ENCODE results near the gene WHAMM.
"Not testable (repeated sequence)": the region's sequence is repeated elsewhere in the genome, so short reads cannot be mapped to it uniquely, and the experiment has no call there.

Gene WHAMM

DNA sequence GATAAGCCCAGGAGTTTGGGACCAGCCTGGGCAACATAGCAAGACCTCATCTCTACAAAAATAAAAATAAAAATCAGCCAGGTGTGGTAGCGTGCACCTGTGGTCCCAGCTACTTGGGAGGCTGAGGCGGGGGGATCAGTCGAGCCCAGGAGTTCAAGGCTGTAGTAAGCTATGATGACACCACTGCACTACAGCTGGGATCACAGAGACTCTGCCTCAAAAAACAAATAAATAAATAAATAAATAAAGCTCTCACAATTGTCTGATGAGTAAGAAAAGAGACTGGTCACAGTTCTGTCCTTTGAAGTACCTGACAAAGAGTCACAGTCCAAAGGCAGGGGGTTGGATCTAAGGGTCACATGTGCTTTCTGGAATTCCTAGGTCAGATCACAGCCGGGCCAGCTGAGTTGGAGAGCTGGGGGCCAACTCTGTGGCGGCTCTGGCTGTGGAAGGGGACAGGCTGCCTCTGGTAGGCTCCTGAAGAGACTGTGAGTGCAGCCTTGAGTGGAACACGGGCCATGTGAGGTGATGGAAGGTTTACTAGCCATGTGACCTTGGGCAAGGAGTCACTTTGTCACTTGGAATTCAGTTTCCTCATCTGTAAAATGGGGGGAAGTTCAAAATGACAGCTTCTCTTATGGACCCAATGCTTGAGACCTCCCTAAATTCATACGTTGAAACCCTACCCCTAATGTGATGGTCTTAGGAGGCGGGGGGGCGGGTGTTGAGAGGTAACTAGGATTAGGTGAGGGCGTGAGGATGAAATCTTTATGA, 47.2 kb downstream of the WHAMM start:
- in situ Hi-C loops (cut with MboI; ENCODE audit: low pct_unique_long_range_greater_than_20kb, low sequenced_read_pairs, unreplicated experiment): loop anchor here (10.0 kb wide), 1 partner anchor 128 kb away; the partner anchor contains the start of gene RAMAC
- DNase-seq (ENCODE audit: low spot score): no peak
- TF ChIP-seq, protein P1, sequence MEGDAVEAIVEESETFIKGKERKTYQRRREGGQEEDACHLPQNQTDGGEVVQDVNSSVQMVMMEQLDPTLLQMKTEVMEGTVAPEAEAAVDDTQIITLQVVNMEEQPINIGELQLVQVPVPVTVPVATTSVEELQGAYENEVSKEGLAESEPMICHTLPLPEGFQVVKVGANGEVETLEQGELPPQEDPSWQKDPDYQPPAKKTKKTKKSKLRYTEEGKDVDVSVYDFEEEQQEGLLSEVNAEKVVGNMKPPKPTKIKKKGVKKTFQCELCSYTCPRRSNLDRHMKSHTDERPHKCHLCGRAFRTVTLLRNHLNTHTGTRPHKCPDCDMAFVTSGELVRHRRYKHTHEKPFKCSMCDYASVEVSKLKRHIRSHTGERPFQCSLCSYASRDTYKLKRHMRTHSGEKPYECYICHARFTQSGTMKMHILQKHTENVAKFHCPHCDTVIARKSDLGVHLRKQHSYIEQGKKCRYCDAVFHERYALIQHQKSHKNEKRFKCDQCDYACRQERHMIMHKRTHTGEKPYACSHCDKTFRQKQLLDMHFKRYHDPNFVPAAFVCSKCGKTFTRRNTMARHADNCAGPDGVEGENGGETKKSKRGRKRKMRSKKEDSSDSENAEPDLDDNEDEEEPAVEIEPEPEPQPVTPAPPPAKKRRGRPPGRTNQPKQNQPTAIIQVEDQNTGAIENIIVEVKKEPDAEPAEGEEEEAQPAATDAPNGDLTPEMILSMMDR (IDR thresholded peaks at IDR 0.05; ENCODE audit: extremely low read depth, insufficient read depth, missing control alignments): no peak

DNA sequence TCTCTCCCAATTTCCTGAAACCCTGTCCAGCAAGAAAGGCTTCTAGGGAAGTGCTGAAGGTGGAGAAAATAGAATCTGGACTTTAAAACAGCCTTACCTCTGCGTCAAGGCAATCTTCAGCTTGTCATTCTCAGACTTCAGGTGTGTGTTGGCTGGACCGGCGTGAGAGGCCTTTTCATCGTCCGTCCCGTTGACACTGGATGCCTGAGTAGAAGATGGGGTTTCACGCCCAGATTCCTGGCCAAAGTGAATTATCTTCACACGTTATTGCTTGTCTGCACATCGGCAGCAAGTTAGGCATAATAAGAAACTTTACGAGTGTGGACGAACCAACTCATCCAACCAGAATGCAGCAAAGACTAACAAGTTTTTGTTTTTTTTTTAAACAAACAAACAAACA, 49.5 kb downstream of the WHAMM start:
- in situ Hi-C loops (cut with MboI; ENCODE audit: low pct_unique_long_range_greater_than_20kb, low sequenced_read_pairs, unreplicated experiment): loop anchor here (10.0 kb wide), 1 partner anchor 126 kb away; the partner anchor contains the start of gene RAMAC
- no peak for DNase-seq (ENCODE audit: low spot score)
- TF ChIP-seq, protein P1 (IDR thresholded peaks at IDR 0.05; ENCODE audit: extremely low read depth, insufficient read depth, missing control alignments): no peak

DNA sequence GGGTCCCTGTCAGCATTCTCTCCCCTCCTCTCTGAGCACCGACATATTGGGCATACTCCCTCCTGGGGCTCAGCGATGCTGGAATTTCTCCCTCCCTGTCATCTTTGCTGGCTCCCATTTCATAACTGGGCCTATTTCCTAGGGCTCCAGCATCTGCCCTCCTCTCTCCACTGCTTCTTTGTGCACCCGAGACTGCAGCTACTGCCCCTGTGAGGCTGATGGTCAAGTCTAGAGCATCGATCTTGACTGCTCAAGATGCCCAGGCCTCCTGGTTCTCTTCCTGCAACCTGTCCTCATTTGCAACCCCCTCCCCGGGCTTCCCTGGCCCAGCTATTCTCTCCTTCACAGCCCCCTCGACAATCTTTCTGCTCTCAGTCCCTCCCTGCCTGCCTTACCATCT, 53.5 kb downstream of the WHAMM start:
- no peak for DNase-seq (ENCODE audit: low spot score)
- in situ Hi-C loops (cut with MboI; ENCODE audit: low pct_unique_long_range_greater_than_20kb, low sequenced_read_pairs, unreplicated experiment): no loop called here
- TF ChIP-seq, protein P1 (IDR thresholded peaks at IDR 0.05; ENCODE audit: extremely low read depth, insufficient read depth, missing control alignments): no peak

DNA sequence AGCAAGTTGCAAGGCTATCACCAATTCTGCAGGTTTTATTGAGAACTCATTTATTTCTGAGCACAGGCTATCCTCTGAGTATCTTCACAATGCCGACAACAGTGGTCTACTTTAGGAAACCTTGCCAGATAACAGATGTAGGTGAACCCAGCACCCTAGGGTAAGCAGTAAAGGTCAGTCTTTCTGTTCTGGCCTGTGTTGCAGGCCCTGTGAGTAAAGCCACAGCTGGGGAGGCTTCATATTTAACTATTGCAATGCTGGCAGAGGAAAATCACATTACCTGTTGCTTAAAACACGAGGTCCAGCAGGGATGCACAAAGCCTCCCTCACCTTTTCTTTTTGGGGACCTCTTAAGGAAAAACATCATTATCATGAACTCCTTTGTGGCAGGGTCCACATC, 55.5 kb downstream of the WHAMM start:
- in situ Hi-C loops (cut with MboI; ENCODE audit: low pct_unique_long_range_greater_than_20kb, low sequenced_read_pairs, unreplicated experiment): no loop called here
- TF ChIP-seq, protein P1 (IDR thresholded peaks at IDR 0.05; ENCODE audit: extremely low read depth, insufficient read depth, missing control alignments): no peak
- no peak for DNase-seq (ENCODE audit: low spot score)

DNA sequence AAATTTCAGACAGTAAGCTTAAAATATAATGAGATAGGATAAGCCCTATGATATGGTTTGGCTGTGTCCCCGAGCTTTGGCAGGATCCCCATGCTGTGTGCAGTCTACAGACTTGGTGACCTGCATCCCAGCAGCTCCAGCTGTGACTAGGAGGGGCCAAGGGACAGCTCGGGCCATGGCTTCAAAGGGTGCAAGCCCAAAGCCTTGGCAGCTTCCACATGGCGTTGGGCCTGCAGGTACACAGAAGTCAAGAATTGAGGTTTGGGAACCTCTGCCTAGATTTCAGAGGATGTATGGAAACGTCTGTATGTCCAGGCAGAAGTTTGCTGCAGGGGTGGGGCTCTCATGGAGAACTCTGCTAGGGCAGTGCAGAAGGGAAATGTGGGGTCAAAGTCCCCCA, 56.2 kb downstream of the WHAMM start:
- in situ Hi-C loops (cut with MboI; ENCODE audit: low pct_unique_long_range_greater_than_20kb, low sequenced_read_pairs, unreplicated experiment); DNase-seq (ENCODE audit: low spot score): not testable (repeated sequence)

DNA sequence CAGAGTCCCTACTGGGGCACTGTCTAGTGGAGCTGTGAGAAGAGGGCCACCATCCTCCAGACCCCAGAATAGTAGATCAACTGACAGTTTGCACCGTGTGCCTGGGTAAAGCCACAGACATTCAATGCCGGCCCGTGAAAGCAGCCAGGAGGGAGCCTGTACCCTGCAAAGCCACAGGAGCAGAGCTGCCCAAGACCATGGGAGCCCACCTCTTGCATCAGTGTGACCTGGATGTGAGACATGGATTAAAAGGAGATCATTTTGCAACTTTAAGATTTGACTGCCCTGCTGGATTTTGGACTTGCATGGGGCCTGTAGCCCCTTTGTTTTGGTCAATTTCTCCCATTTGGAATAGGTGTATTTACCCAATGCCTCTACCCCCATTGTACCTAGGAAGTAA, 56.6 kb downstream of the WHAMM start:
- DNase-seq (ENCODE audit: low spot score); in situ Hi-C loops (cut with MboI; ENCODE audit: low pct_unique_long_range_greater_than_20kb, low sequenced_read_pairs, unreplicated experiment): not testable (repeated sequence)

DNA sequence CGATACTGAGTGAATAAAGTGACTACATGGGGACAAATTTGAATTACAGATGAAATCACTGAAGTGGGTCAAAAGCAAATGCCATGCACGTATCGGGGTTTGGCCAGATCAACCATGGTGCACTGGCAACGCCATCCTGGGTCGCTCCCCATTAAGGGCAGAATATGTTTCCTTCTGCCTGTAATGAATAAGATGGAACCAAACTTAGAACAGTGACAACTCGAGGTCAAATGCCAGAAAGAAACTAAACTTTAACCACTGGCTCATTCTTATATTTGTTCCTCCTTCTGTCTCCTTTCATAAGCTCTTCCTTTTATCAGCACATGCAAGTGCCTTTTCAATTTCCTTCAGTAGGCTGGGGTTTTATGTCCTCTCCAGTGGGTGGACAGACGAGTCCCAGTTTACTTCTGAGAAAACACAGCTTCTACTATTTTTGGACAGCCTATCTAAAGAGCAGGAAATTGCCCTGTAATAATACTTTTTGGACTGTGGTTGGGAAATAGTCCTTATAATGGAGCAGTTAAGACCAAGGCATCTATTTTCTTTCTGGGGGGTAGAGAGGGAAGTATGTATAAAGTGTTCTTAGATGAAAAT, 61.4 kb downstream of the WHAMM start:
- in situ Hi-C loops (cut with MboI; ENCODE audit: low pct_unique_long_range_greater_than_20kb, low sequenced_read_pairs, unreplicated experiment): no loop called here
- TF ChIP-seq, protein P1 (IDR thresholded peaks at IDR 0.05; ENCODE audit: extremely low read depth, insufficient read depth, missing control alignments): no peak
- no peak for DNase-seq (ENCODE audit: low spot score)
